Loucy (cell line): Measurements from ENCODE around the gene RALB.

Experiments
- EZH2phosphoT487 ChIP-seq: fragments of 200-600 bp; IDR thresholded peaks from 2 replicates; pipeline ENCODE4 v1.6.1; 2018; ENCODE audit warnings: antibody characterized with exemption, mild to moderate bottlenecking, moderate library complexity, borderline replicate concordance
- TF ChIP-seq, protein P1 (sequence below): fragments of 200-600 bp; sonication (generic); conservative IDR thresholded peaks from 2 replicates; pipeline ENCODE4 v1.5.1; 2014; ENCODE audit warnings: mild to moderate bottlenecking, antibody characterized with exemption, low read length

DNA sequence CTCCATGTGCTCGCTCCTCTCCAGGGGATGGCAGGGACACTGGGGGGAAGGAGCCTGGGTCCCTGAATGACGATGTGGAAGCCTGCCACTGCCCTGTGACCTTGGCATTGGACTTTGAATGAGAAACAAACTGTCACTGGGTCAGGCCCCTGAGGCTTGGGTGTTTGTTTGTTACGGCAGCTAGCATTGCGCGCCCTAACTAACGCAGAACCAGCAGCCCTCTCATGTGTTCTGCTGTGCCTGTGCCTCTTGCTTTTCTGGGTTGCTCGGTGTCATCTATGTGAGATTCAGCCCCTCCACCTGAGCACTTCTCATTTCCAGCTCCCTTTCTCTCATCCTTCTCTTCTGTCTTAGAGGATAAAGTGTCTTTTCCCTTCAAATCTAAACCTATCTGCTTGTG lies 69.7 kb downstream of the RALB start:
- TF ChIP-seq, protein P1, sequence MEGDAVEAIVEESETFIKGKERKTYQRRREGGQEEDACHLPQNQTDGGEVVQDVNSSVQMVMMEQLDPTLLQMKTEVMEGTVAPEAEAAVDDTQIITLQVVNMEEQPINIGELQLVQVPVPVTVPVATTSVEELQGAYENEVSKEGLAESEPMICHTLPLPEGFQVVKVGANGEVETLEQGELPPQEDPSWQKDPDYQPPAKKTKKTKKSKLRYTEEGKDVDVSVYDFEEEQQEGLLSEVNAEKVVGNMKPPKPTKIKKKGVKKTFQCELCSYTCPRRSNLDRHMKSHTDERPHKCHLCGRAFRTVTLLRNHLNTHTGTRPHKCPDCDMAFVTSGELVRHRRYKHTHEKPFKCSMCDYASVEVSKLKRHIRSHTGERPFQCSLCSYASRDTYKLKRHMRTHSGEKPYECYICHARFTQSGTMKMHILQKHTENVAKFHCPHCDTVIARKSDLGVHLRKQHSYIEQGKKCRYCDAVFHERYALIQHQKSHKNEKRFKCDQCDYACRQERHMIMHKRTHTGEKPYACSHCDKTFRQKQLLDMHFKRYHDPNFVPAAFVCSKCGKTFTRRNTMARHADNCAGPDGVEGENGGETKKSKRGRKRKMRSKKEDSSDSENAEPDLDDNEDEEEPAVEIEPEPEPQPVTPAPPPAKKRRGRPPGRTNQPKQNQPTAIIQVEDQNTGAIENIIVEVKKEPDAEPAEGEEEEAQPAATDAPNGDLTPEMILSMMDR, result no peak
- no peak for TF ChIP-seq EZH2phosphoT487
